ENCODE measurements around the gene LPGAT1.

DNA sequence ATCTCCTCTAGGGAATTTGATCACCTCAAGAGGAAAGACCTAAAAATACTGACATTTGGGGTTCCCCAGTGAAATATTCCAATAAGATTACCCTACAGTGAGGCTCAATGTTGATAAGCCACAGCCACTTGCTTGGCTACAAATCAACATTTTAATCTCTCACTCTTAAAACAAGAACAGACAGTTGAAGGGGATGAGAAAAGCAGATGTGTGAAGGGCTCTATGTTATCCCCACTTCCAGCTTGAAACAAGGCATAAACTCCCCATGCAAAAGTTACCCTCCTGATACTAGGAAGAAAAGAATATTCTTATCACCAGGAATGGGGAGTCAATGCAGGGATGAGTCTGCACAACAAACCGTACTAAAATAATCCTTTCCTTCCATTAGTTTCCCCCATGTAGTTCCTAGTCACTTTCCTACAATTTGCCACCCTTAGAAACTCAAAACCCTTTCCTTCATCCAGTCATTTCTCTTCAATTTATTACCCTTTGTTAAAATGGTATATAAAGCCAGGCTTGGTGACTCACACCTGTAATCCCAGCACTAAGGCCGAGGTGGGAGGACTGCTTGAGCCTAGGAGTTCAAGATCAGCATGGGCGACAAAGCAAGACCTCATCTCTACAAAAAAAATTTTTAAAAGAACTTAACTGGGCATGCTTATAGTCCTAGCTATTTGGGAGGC lies 29.5 kb downstream of the LPGAT1 start:
- TF ChIP-seq CTCF (IDR thresholded peaks at IDR 0.05) = no peak
- TF ChIP-seq EZH2phosphoT487 (IDR thresholded peaks at IDR 0.05) = no peak
- no peak for TF ChIP-seq EZH2 (IDR thresholded peaks at IDR 0.05)
